ENCODE results near the gene ANK3.
A peak's percentile ranks its signal among the peaks of the same experiment; 100 is the strongest.

Gene ANK3

DNA sequence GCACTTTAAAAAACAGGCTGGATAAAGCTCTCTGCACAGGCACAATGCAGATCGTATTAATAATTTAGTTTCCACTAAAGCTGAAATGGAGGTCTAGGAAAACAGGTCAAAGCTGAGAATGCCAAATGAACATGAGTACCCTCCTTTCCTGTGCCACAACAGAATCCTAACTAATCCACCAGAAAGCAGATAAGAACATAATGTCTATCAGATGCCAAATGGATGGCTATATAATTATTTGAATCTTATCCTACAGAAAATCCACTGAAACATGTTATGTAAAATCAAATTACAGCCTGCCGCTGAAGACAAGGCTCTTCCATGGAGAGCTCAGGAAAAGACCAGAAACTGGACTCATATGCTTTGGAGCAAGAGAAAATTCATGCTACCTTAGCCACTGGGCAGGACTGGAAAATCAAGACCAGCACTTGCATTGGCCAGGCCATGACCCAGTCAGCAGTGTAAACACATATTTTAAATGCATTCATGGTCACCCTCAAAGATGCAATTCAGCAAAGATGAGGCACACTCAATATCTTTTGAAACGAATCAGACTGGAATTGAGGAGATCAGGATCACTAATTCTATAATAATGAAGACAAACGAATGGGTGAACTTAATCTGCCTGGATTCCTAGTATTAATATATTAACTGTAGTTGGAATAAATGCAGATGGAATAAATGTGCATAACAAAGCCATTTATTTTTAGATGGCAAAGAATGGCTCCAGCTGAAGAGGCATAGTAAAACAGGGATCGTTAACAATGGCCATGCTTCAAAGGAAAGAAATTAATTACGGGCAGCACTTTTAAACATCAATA is 13.2 kb downstream of the ANK3 start:
- no peak for DNase-seq

DNA sequence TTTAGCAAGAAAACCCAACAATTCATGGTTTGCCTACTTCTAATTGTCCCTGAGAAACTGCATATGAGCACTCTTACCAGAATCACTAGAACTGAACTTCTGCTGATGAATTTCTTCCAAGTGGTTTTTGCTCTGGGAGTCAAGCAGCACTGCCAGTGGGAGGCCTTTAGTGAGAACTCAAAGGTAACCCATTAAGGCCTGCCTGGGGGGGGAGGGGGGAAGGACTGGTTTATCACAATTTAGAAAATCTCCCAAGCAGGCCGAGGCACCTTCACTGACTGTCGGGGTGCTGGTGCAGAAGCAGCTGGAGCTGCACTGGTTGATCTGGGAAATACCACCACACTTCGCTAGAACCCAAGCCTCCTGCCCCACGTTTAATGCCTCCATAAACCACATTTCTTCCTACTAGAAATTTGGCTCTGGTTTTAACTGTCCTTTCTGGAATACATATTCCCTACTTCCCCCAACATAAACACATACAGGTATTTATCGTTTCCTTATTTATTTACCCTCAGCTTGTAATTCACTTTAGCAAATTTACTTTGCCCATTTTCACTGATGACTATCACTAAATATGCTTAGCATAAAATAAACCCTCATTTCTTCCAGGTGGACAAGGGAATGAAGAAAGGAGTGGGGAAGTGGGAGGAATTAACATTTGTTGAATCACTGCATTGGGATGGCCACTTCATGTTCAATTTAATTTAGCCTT is 14.2 kb downstream of the ANK3 start:
- no peak for DNase-seq

DNA sequence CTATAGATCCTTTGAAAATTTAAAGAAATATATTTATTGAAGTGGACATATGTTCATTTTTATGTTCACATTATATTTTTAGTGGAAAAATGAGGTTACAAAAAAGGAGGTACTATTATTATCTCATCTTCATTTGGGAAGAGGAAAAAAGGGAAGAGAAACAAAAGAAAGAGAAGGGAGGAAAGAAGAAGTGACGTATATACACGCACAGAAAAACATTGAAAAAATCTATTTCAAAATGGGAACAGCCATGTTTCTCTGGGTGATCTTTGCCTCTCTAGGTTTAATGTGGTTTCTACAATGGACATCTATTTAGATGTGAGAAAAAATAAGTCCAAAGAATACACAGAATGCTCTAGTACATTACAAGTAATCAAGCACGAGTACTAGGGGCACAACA is 14.8 kb downstream of the ANK3 start:
- DNase-seq = no peak

DNA sequence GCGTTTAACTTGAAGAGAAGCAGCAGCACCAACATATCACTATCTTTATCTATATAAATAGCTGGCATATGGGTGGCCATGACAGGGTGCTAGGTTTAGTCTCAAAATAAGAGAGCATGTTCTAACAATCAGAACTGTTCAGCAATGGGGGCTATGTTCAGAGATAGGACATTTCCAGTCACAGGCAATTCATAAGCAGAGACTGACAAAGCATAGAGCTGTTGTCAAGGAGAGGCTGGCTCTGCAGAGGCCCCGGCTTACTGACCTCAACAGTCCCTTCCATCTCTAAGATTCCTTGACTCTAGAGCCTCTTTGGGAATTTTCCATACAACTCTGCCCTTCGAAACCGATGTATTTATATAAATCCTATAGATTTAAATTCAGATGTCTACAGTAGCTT is 17.2 kb downstream of the ANK3 start:
- DNase-seq = no peak

DNA sequence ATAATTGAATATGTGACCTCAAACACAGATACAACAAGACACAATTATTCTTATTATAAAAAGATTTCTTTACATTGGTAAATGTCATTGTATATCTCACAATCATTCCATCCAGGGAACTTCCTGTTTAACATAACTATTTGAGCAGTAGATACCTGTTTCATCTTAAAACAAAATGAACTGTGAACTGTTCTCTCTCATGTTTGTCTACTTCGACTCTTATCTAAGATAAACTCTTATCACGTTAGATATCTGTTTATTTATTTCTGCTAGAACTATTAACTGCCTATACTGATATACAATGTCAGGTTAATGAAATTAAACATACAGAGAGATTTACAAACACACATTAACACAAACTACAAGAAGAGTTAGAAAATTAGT is 20.1 kb downstream of the ANK3 start:
- no peak for DNase-seq

DNA sequence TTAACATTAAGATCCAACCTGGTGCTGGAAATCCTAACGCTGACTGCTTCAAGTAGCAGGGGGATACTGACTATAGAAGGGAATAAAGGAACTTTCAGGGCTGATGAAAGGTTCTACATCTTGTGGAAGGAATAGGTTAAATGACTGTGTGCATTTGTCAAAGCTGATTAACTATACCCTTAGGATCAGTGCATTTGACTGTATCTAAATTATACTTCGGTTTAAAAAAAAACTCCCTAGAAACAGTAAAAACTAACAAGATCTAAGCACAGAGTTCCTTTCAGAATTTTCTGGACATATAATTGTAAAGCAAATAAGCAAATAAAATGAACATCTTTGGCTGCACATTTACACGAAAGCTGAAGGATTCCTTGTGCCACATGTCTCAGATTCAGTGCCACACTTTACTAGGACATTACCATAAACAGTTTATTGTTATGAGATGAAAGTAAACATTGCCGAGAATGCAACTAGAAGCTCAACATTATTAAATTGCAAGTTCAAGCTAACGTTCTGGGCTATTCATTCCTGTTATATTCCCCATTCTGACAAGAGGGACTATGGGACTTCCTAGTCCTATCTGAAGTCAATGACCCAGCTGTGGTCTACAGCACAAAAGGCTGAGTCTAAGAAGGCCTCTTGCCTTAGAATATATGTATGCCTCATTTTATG is 20.7 kb downstream of the ANK3 start:
- DNase-seq = no peak

DNA sequence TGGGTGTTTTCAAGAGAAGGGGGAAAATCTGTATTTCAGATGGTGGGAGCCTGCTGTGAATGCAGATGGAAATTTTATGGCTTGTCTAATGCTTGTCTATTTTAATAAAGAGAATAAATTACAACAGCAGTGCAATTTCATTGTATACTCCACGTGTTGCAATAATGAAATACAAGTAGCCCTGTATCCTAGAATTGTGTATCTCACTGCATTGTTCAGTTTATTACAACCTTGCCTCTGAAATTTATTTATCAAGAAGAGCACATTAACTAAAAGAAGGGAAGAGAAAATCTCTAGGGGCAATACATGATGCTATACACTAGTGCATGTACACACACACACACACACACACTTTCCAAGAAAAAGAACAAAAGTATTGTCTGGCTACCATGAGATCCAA is 21.8 kb downstream of the ANK3 start:
- no peak for DNase-seq

DNA sequence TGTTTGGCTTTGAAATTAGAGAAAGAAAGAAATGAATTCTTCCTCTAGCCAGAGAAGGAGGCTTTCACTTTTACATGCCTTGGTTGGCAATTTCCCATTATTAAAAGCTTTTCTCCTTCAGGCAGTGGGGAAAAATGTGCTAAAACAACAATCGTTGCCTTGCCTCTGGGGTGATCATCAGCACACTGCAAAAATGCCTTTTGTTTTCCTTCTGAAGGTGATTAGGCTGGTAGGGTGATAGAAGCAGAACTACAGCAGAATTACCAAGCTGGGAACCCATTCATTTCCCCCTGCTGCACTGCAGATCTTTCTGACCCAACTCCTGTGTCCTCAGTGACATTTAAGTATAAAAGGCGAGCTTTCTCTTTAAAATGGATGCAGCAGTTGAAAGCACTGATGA is 22.2 kb downstream of the ANK3 start:
- no peak for DNase-seq

DNA sequence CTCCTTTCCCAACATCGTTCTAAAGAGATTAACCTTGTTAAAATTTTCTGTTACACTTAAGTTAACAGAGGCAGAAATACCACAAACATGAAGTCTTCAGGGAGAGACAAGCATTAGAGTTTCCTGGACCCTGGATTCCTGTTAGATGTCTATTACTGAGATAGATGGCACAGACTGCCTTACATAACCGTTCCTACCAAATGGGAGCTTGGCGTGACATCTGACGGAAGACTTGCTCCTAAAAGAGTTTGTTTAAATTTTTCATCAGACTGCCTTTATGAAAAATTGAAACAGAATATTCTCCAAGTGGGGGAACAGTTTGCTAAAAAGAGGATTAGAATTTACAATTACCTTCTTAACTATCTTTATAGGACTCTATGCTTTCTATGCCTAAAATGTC is 22.7 kb downstream of the ANK3 start:
- DNase-seq = no peak

DNA sequence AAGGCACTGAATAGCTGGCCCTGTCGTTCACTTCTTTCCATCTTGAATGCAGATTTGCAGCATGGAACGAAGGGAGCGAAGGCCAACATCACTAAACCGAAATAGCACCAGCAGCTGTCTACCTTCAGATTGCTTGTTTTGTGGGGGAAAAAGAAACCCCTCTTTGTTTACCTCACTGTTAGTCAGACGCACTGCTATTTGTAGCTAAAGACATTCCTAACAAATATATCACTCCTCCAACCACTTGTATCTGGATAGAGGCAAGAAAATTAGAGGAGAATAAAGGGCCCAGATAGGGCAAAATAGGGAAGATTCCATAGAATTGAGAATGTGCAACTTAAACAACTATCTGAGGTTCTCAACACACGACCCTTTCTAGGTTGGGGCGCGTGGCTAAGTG is 26.5 kb downstream of the ANK3 start:
- DNase-seq = no peak

DNA sequence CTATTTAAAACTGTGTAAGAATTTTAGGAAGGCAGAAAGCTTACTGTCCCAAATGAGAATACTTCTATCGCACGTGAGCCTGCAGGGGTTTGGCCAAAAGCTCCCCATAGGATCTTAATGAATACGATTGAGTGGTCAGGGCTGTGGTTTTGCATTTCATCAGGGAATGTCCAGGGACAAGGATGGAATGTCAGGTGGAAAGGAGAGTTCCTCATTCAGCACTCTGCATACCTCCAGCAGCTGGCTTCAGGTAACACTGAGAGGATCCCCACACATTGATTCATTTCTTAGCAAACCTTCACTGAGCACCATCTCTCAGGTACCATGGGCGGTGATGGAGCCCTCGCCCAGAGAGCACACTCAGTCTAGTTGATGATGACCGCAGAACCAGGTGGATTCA is 27.2 kb downstream of the ANK3 start:
- DNase-seq = no peak

DNA sequence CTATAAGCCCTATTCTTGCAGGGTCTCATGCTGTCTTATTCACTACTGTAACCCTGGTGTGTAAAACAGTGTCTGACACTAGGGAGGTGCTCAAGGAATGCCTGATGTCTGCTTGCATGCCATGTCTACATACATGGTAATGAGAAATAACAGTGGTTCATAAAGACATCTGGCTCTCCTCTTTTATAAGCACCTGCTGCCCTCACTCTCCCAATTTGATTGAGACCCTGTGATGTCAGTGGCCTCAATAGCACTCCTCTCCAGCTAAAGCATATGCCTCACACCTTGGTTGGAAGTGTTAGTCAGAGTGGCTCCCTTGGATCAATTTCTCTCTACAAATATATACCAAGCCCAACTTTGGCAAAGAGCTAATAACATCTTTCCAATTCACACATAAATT is 30.6 kb downstream of the ANK3 start:
- no peak for DNase-seq

DNA sequence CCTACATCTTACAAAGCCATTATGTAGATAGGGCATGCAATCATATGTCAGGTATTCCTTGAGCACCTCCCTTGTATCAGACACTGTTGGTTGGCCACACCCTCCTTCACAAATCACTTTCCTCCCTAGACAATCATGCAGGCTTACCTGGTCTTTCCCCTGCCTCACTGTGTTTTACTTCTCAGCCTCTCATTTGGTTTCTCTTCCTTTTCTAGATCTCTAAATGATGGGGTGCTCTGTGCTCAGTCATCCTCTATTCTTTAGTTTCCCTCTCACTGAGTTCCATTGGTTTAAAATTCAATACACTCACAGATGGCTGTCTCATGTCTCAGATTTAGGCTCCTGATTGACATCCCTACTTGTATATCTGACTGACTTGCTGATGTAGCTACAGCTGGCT is 31.4 kb downstream of the ANK3 start:
- DNase-seq = no peak

DNA sequence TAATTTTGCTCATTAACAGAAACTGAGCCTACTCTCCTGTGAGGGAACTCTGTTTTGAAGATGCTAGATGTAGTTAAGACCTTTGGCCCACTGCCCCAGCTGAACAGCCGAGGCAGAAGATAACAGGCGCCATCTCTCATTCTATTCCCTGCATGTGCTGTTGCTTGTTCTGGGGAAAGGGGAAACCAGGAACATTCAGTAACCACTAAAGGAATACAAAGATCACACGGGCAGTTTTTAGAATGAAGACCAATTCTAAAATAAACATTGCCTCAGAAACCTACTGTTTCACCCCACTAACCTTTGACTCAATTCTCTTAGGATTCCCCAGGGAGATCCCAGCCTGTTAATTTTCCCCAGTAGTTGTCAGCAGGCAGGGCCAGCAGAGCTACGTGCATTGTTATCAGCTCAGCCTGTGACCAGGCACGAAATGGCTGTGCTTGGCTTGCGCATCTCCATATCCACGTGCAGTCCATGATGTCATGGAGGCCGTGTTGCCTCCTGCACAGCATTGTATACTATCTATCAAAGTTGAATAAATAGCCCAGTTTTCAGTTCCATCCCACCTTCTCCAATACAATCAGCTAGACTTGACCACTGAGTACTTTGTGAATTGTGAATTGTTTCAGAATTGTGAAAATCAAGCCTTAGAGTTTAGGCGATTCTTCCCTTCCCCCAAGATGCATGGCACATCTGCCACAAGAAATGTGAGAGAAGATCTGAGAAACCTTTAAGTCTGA is 36.0 kb downstream of the ANK3 start:
- DNase-seq = no peak

DNA sequence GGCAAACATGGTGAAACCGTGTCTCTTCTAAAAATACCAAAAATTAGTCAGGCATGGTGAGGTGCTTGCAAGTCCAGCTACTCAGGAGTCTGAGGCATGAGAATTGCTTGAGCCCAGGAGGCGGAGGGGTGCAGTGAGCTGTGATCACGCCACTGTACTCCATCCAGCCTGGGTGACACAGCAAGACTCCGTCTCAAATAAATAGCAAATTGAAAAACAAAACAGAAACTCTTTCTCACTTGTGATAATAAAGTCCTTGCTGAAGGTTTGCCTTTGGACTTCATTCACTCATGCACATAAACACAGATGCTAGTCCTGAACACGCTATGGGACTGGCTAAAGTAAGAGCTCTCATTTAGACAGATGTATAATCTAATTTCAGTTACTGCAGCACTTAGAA is 37.6 kb downstream of the ANK3 start:
- DNase-seq = peak in 1 of 2 experiments; percentile 11

DNA sequence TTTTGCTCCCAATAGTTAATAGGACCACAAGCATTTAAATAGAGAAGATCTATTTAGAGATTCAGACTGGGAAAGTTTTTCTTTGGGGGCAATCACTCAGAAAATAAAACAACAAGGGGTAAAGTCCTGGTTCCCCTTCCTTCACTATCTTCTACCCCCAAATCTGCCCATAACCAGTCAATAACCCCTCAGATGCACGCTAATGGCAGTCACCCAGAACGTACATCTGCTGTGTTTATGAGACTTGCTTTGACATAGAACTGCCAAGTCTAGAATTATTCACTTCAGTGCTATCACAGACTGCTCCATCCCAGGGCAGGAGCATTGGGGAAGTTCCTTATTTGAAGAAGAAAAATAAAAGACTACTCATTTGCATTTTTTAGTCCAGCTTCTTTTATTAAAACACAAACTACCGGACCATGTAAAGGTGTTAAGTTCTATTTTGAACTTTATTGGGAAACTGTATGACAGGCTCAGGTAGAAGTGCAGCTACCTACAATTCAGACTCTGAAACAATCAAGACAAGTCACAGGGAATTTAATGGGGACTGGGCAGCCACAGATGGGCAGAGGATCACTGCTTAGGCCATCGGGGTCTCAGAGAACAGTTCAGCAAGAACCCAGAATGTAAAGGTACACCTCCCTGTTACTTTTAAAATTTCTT is 38.4 kb downstream of the ANK3 start:
- peak; percentile 57 to 76 for DNase-seq

DNA sequence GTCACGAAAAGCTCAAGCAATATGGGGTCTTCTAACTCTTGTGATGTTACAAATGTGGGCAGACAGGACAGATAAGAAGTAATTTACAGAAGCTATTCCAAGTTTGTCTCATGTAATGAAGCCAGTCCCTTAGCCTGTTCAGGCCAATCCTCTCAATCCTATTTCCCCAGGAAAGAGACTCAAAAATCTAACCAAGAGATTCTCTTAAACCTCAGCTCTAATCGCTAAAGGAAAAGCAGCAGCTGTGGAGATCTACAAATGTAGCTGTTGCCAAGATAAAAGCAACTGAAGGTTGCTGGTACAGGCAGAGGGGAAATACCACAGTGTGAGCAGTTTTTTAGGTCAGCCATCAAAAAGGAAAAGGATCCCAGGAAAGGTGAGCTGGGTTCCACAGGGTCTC is 39.3 kb downstream of the ANK3 start:
- DNase-seq = peak in 1 of 2 experiments; percentile 62

DNA sequence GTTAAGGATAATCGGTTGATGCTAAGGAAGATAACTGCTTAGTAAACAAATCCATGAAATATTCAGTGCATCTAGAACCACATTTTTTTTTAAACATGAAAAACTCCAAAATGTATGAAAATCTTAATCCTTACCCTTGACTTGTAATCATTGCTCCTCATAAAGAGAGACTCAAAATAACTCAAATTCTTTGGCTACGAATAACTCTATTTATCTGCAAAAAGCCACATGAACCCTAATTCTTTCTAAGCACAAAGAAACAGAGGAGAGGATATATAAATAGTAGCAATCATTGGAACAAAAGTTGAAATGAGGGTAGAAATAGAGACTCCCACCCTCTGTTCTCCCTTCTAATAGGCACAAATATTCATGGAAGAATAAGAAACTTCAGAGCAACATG is 40.2 kb downstream of the ANK3 start:
- no peak for DNase-seq

DNA sequence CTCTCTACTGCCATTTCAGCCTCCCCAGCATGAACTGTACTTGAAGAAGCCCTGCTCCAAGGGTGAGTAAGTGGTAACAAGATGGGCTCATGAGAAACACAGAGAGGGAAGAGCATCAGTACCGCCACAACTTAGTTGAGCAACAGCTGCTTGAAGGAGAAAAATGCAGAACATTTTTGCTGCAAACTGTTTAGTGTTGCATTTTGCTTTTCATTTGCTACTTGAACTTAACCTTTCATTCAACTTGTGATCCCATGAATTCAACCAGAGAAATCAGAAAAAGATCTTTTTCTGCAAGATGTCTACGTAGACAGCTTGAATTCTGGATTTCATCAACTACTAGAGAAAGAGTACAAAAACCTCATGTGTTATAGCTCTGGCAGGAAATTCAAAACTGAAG is 40.7 kb downstream of the ANK3 start:
- DNase-seq = no peak

DNA sequence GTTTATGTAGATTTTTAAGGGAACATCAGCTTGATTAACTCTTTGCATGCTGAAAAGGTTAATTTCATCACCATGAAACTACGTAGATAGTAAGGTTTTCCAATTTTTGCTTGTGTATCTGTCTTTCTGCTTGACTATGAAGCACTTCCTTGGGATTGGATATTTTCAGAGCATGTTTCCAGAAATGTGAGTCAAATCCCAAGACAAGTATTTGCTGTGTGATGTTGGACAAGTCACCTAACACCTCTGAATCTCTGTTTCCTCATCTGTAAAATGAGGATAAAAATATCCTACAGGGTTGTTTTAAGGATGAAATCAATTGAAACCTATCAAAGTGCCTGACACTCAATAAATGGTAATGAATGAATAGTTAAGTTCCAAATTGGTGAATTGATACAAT is 42.4 kb downstream of the ANK3 start:
- DNase-seq = no peak

DNA sequence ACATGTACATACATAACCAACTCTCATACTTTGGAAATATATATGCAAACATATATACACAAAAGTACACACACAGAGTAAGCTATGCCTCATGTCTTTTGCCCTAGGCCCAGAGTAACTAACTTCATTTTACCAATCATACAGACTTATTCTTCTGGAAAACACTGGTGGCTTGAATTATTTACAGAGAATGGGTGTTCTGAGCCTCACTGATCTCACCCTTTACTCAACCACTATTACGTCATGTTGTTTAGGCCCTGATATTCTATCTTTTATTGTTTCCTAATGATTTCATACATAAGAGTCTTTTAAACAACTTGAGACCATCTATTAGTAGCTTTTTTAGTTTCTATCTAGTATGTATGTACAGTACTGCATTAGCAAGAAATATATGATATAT is 43.0 kb downstream of the ANK3 start:
- no peak for DNase-seq

DNA sequence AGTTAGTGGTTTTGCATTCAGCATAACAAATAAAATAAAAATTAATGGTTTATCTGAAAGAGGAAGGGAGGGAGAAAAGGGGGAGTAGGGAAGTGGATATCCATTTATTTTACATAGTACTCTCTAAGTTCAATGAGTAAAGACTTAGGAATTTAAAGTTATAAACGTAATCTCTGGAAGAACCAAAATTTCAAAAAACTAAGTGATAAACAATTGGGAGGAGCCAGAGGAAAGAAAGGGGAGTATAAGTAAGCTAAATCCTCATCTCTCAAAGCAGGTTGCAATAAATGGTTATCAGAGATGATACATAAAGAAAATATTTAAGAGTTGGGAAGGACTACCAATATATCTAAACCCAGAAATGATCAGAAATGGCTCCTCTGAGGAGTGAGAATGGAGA is 46.4 kb downstream of the ANK3 start:
- DNase-seq = no peak

DNA sequence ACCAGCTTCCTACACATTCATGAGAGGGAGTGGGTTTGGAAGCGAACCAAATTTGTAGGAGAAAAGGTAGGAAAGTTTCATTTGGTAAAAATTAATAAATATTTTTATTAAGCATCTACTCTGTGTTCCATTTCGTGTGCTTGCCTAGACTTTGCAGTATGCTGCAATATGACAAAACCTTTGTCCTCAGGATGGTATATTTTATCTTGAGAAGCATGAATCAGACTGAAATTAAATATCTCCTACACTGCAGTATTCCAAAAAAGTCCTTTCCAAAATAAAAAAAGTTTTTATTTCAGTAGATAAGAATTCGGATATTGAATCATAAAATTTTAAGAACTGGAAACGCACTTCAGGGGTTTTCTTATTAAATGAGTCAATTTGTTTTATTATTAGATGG is 47.7 kb downstream of the ANK3 start:
- no peak for DNase-seq
